Caco-2 (cell line): Measurements from ENCODE around the gene RHEBL1. TPM values are rescaled to one million over a fixed set of nuclear protein-coding genes. Genes with fewer than 3 reads are reported as not detected.

Experiments used
- BruUV-seq: library from RNA; stranded (reverse); fragments of 400-500 nt; replicated peaks from 2 replicates; lab custom pipeline; 2021; lab: Mats Ljungman, UMichigan
- CTCF ChIA-PET: fragments of 300-600 bp; sonication (Branson Sonifier 250); formaldehyde crosslinking; loops from one replicate; lab custom pipeline; 2022; ENCODE audit warnings: antibody characterized with exemption; lab: Charles Lee
- POLR2A ChIA-PET: fragments of 300-600 bp; sonication (Branson Sonifier 250); formaldehyde crosslinking; loops from one replicate; lab custom pipeline; 2022; ENCODE audit warnings: antibody characterized with exemption; lab: Charles Lee
- DNase-seq, 2 experiments: peaks; one replicate each; pipeline versions ENCODE4 v3.0.0 to v3.0.0-alpha.2; 2020 to 2022
- H3K27me3 ChIP-seq: replicated peaks from 2 replicates; pipeline ENCODE4 v1.6.0; 2011; ENCODE audit warnings: low read length; ENCODE audit not compliant: control insufficient read depth, insufficient read depth
- H3K36me3 ChIP-seq: 2 replicates; pipeline ENCODE4 v1.5.1; 2011; ENCODE audit warnings: low read length; ENCODE audit not compliant: control insufficient read depth, insufficient read depth
- H3K4me1 ChIP-seq: fragments of 250-450 bp; sonication (Bioruptor Pico); 2 replicates; pipeline ENCODE4 v1.5.1; 2020; ENCODE audit warnings: mild to moderate bottlenecking
- H3K4me3 ChIP-seq: 2 replicates; pipeline ENCODE4 v1.5.1; 2011; ENCODE audit warnings: low read depth, mild to moderate bottlenecking, control low read depth, low read length
- H3K9me3 ChIP-seq: fragments of 250-450 bp; sonication (Bioruptor Pico); 2 replicates; pipeline ENCODE4 v1.5.1; 2020; ENCODE audit warnings: mild to moderate bottlenecking, moderate library complexity
- H3K27ac Mint-ChIP-seq: one replicate; pipeline ENCODE4 v1.8.0; 2022; ENCODE audit warnings: mixed read lengths; ENCODE audit not compliant: unreplicated experiment
- H3K27me3 Mint-ChIP-seq: one replicate; pipeline ENCODE4 v1.8.0; 2022; ENCODE audit warnings: mixed read lengths; ENCODE audit not compliant: insufficient read depth, unreplicated experiment
- H3K36me3 Mint-ChIP-seq: one replicate; pipeline ENCODE4 v1.8.0; 2022; ENCODE audit warnings: mild to moderate bottlenecking, mixed read lengths; ENCODE audit not compliant: insufficient read depth, unreplicated experiment
- H3K4me1 Mint-ChIP-seq: one replicate; pipeline ENCODE4 v1.8.0; 2022; ENCODE audit warnings: low read depth, mixed read lengths; ENCODE audit not compliant: unreplicated experiment
- H3K4me3 Mint-ChIP-seq: one replicate; pipeline ENCODE4 v1.8.0; 2022; ENCODE audit warnings: mild to moderate bottlenecking, moderate library complexity, mixed read lengths; ENCODE audit not compliant: unreplicated experiment
- H3K9me3 Mint-ChIP-seq: one replicate; pipeline ENCODE4 v1.8.0; 2022; ENCODE audit warnings: mixed read lengths; ENCODE audit not compliant: unreplicated experiment
- intact Hi-C: fragments of 100-400 bp; cut with micrococcal nuclease; formaldehyde crosslinking; loops from one replicate; pipeline ENCODE4 v1.10.0; 2022; ENCODE audit not compliant: unreplicated experiment
- total RNA-seq: library from RNA; stranded (reverse); gene quantifications from 2 replicates; pipeline ENCODE4 v1.2.3, GENCODE V29; 2022
- TF ChIP-seq, protein P1 (sequence below), 2 experiments: fragments of 200-600 bp in 1 of 2; IDR thresholded peaks; 1 replicate in 1 of 2; 2 replicates in 1 of 2; pipeline versions ENCODE4 v1.5.1 to v1.8.0; 2011 to 2022; ENCODE audit warnings: antibody characterized with exemption in 1 of 2, control low read depth in 1 of 2, inconsistent platforms in 1 of 2, low read depth in 1 of 2, low read length in 1 of 2, mild to moderate bottlenecking in 1 of 2, moderate library complexity in 1 of 2; ENCODE audit not compliant: insufficient read depth in 1 of 2, severe bottlenecking in 1 of 2, unreplicated experiment in 1 of 2

RHEBL1 gene
- total RNA-seq, 1 experiment from 2014 or later: 2.5 TPM

GRCh38 chr12:49054524-49054923 lies 15.3 kb downstream of the RHEBL1 start:
- Mint-ChIP-seq H3K4me1 (peaks cover 16% of the 10 kb centered on the region), H3K4me3 (no peak overlapping the region), H3K36me3 (peaks cover 67% of the 10 kb centered on the region), H3K27me3 (no peaks in the 10 kb centered on the region), H3K27ac (no peak overlapping the region), H3K9me3 (no peaks in the 10 kb centered on the region)
- no peaks in the 10 kb centered on the region for H3K27me3 ChIP-seq
- H3K4me3 ChIP-seq: no peak overlapping the region
- H3K9me3 ChIP-seq: no peaks in the 10 kb centered on the region
- no TSS peak for BruUV-seq
- DNase-seq: no peak
- CTCF ChIA-PET: no interaction called here
- peaks cover 17% of the 10 kb centered on the region for H3K4me1 ChIP-seq
- H3K36me3 ChIP-seq: peaks cover 15% of the 10 kb centered on the region
- POLR2A ChIA-PET: no interaction called here
- TF ChIP-seq, protein P1, sequence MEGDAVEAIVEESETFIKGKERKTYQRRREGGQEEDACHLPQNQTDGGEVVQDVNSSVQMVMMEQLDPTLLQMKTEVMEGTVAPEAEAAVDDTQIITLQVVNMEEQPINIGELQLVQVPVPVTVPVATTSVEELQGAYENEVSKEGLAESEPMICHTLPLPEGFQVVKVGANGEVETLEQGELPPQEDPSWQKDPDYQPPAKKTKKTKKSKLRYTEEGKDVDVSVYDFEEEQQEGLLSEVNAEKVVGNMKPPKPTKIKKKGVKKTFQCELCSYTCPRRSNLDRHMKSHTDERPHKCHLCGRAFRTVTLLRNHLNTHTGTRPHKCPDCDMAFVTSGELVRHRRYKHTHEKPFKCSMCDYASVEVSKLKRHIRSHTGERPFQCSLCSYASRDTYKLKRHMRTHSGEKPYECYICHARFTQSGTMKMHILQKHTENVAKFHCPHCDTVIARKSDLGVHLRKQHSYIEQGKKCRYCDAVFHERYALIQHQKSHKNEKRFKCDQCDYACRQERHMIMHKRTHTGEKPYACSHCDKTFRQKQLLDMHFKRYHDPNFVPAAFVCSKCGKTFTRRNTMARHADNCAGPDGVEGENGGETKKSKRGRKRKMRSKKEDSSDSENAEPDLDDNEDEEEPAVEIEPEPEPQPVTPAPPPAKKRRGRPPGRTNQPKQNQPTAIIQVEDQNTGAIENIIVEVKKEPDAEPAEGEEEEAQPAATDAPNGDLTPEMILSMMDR (IDR thresholded peaks at IDR 0.05; ENCODE audit: insufficient read depth in 1 of 2, low read depth in 1 of 2, low read length in 1 of 2, severe bottlenecking in 1 of 2, unreplicated experiment in 1 of 2): no peak
- intact Hi-C loops: no loop called here

GRCh38 chr12:49054096-49054495 lies 15.7 kb downstream of the RHEBL1 start:
- no TSS peak for BruUV-seq
- POLR2A ChIA-PET: no interaction called here
- no peak for DNase-seq
- Mint-ChIP-seq H3K9me3 (no peaks in the 10 kb centered on the region), H3K27ac (no peak overlapping the region), H3K27me3 (no peaks in the 10 kb centered on the region), H3K4me3 (no peak overlapping the region), H3K4me1 (peaks cover 16% of the 10 kb centered on the region), H3K36me3 (peaks cover 68% of the 10 kb centered on the region)
- CTCF ChIA-PET: no interaction called here
- Histone ChIP-seq H3K4me3 (no peak overlapping the region), H3K27me3 (no peaks in the 10 kb centered on the region), H3K36me3 (peaks cover 16% of the 10 kb centered on the region), H3K4me1 (peaks cover 17% of the 10 kb centered on the region), H3K9me3 (no peaks in the 10 kb centered on the region)
- TF ChIP-seq, protein P1 (IDR thresholded peaks at IDR 0.05; ENCODE audit: insufficient read depth in 1 of 2, low read depth in 1 of 2, low read length in 1 of 2, severe bottlenecking in 1 of 2, unreplicated experiment in 1 of 2): no peak
- intact Hi-C loops: no loop called here

- Histone ChIP-seq H3K4me1 (peaks cover 6% of the 10 kb centered on the region), H3K36me3 (peaks cover 20% of the 10 kb centered on the region), H3K9me3 (no peaks in the 10 kb centered on the region), H3K4me3 (no peak overlapping the region), H3K27me3 (no peaks in the 10 kb centered on the region)
- CTCF ChIA-PET: no interaction called here
- H3K27ac Mint-ChIP-seq: no peak overlapping the region
- BruUV-seq: TSS peak; percentile 2
- POLR2A ChIA-PET: no interaction called here
- no peak for DNase-seq
- peaks cover 10% of the 10 kb centered on the region for H3K4me1 Mint-ChIP-seq
- H3K36me3 Mint-ChIP-seq: peaks cover 82% of the 10 kb centered on the region
- TF ChIP-seq, protein P1 (IDR thresholded peaks at IDR 0.05; ENCODE audit: insufficient read depth in 1 of 2, low read depth in 1 of 2, low read length in 1 of 2, severe bottlenecking in 1 of 2, unreplicated experiment in 1 of 2): no peak
- no peaks in the 10 kb centered on the region for H3K27me3 Mint-ChIP-seq
- no peak overlapping the region for H3K4me3 Mint-ChIP-seq
- intact Hi-C loops: no loop called here
- no peaks in the 10 kb centered on the region for H3K9me3 Mint-ChIP-seq
Measured at GRCh38 chr12:49052451-49053208, 17.1 kb downstream of the RHEBL1 start.
